A673 (cell line): Measurements from ENCODE around the gene NEK8. TPM values are rescaled to one million over a fixed set of nuclear protein-coding genes. Genes with fewer than 3 reads are reported as not detected.

Experiments used
- BruUV-seq: library from RNA; stranded (reverse); fragments of 400-500 nt; replicated peaks from 2 replicates; lab custom pipeline; 2021; lab: Mats Ljungman, UMichigan
- CTCF ChIA-PET: fragments of 300-600 bp; sonication (Branson Sonifier 250); formaldehyde crosslinking; loops from one replicate; lab custom pipeline; 2022; ENCODE audit warnings: antibody characterized with exemption; lab: Charles Lee
- POLR2A ChIA-PET: fragments of 300-600 bp; sonication (Branson Sonifier 250); formaldehyde crosslinking; loops from one replicate; lab custom pipeline; 2022; ENCODE audit warnings: antibody characterized with exemption; ENCODE audit not compliant: low non-redundant PET; lab: Charles Lee
- DNase-seq: peaks from one replicate; pipeline ENCODE4 v3.0.0-alpha.2; 2015; ENCODE audit warnings: low spot score
- H3K27ac ChIP-seq: fragments of 200-600 bp; sonication (generic); 2 replicates; pipeline ENCODE4 v1.5.1; 2016; ENCODE audit warnings: mixed run types, low read depth, mild to moderate bottlenecking, mixed read lengths, antibody characterized with exemption, low read length; ENCODE audit not compliant: poor library complexity, severe bottlenecking
- H3K27me3 ChIP-seq: fragments of 200-600 bp; sonication (generic); replicated peaks from 2 replicates; pipeline ENCODE4 v1.6.1; 2017; ENCODE audit warnings: mixed run types, low read depth, mild to moderate bottlenecking, mixed read lengths, antibody characterized with exemption, low read length; ENCODE audit not compliant: insufficient read depth, poor library complexity
- H3K36me3 ChIP-seq: fragments of 200-600 bp; sonication (generic); 2 replicates; pipeline ENCODE4 v1.6.1; 2016; ENCODE audit warnings: mixed run types, mild to moderate bottlenecking, mixed read lengths, antibody characterized with exemption, low read length; ENCODE audit not compliant: insufficient read depth, poor library complexity, severe bottlenecking
- H3K4me1 ChIP-seq: fragments of 200-600 bp; sonication (generic); 2 replicates; pipeline ENCODE4 v1.6.1; 2017; ENCODE audit warnings: mixed run types, mild to moderate bottlenecking, mixed read lengths, antibody characterized with exemption, low read length; ENCODE audit not compliant: insufficient read depth, poor library complexity, severe bottlenecking
- H3K4me3 ChIP-seq: fragments of 200-600 bp; sonication (generic); 2 replicates; pipeline ENCODE4 v1.5.1; 2016; ENCODE audit warnings: low read depth, mixed run types, mild to moderate bottlenecking, mixed read lengths, low read length; ENCODE audit not compliant: poor library complexity, severe bottlenecking
- H3K9me3 ChIP-seq: fragments of 200-600 bp; sonication (generic); 2 replicates; pipeline ENCODE4 v1.6.1; 2016; ENCODE audit warnings: mixed run types, low read depth, mild to moderate bottlenecking, mixed read lengths, antibody characterized with exemption, low read length; ENCODE audit not compliant: poor library complexity, severe bottlenecking
- EZH2 ChIP-seq: fragments of 200-600 bp; sonication (generic); IDR thresholded peaks from 2 replicates; pipeline ENCODE4 v1.6.1; 2017; ENCODE audit warnings: borderline replicate concordance, low read depth, mild to moderate bottlenecking, mixed read lengths, antibody characterized with exemption, low read length; ENCODE audit not compliant: poor library complexity, severe bottlenecking
- intact Hi-C: fragments of 100-400 bp; cut with micrococcal nuclease; formaldehyde crosslinking; loops from one replicate; pipeline ENCODE4 v1.10.0; 2022; ENCODE audit not compliant: unreplicated experiment
- total RNA-seq: library from RNA; stranded (reverse); gene quantifications from 2 replicates; pipeline ENCODE4 v1.2.3, GENCODE V29; 2021
- TF ChIP-seq, protein P1 (sequence below): fragments of 300-800, 200-600 bp; sonication (generic); conservative IDR thresholded peaks from 2 replicates; pipeline ENCODE4 v1.5.1; 2017; ENCODE audit warnings: low read depth, mild to moderate bottlenecking, antibody characterized with exemption, low read length, moderate library complexity, mixed read lengths

The NEK8 gene
- total RNA-seq, 1 experiment from 2014 or later = 3.9 TPM

DNA sequence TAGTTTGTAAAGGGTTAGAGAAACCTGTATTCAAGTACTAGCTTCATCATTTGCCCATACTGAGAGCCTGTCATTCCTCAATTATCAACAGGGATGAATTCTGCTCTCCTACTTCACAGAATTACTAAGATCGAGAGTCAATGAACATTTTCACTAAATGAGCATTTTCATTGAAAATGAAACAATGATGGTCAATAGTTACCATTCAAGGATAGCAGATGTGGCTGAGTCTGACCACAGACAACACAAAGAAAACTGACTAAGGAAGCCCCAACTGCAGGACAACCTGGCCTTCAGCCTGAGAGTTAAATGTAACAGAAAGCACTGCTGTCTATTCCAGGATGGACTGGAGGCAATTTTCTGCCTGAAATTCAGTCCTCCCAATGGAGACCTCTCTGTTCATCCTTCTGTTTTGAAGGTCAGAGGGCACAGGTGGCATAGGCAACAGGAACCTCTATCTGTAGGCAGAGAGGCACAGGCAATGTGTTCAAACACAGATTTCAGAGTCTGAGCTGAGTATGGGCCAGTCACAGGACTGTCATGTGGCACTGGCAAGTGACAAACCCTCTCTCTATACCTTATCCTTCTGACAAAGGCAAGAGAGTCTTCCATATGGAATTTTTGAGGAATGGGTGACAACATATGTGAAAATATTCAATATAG, 34.7 kb downstream of the NEK8 start:
- POLR2A ChIA-PET = interaction anchor here (0.6 kb wide), 1 partner anchor 164 kb away, joined by 3 read pairs; no protein-coding TSS in a partner anchor
- H3K27ac ChIP-seq = no peak overlapping the region
- H3K4me1 ChIP-seq = peaks cover 29% of the 10 kb centered on the region
- H3K4me3 ChIP-seq = no peak overlapping the region
- BruUV-seq = no TSS peak
- TF ChIP-seq EZH2 = no peak
- peaks cover 14% of the 10 kb centered on the region for H3K36me3 ChIP-seq
- CTCF ChIA-PET = interaction anchor here (0.5 to 2.3 kb wide), 26 partner anchors 10 to 353 kb away, joined by 3 to 10 read pairs (median 4); partner anchors contain the start of genes DHRS13, FAM222B, FLOT2 and NEK8
- intact Hi-C loops = loop anchor here (1.0 to 5.0 kb wide), 4 partner anchors 34 to 140 kb away; partner anchors contain the start of genes DHRS13 and FAM222B
- DNase-seq = no peak
- no peaks in the 10 kb centered on the region for H3K27me3 ChIP-seq
- H3K9me3 ChIP-seq = no peaks in the 10 kb centered on the region

DNA sequence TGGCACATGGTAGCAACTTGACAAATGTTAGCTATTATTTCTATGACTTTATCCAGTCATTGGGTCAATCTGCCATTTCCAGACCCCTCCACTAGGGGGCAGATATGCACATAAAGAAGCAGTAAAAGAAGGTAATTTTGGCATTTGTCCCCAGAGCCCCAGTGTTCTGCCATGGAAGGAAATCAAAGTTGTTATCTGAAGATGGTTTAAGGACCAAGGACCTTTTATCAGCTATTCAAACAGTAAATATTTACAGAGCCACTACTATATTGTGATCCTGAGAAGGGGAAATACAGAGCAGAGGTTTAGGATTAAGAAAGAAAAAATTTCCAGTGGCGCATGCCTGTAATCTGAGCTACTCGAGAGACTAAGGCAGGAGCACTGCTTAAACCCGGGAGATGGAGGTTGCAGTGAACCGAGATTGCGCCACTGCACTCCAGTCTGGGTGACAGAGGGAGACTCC, 35.2 kb downstream of the NEK8 start:
- ChIA-PET CTCF (interaction anchor here (0.6 to 2.3 kb wide), 27 partner anchors 9 to 353 kb away, joined by 3 to 10 read pairs (median 5); partner anchors contain the start of genes DHRS13, FAM222B, FLOT2 and NEK8), POLR2A (interaction anchor here (0.6 kb wide), 1 partner anchor 163 kb away, joined by 3 read pairs; no protein-coding TSS in a partner anchor)
- TF ChIP-seq EZH2 = no peak
- TF ChIP-seq, protein P1, sequence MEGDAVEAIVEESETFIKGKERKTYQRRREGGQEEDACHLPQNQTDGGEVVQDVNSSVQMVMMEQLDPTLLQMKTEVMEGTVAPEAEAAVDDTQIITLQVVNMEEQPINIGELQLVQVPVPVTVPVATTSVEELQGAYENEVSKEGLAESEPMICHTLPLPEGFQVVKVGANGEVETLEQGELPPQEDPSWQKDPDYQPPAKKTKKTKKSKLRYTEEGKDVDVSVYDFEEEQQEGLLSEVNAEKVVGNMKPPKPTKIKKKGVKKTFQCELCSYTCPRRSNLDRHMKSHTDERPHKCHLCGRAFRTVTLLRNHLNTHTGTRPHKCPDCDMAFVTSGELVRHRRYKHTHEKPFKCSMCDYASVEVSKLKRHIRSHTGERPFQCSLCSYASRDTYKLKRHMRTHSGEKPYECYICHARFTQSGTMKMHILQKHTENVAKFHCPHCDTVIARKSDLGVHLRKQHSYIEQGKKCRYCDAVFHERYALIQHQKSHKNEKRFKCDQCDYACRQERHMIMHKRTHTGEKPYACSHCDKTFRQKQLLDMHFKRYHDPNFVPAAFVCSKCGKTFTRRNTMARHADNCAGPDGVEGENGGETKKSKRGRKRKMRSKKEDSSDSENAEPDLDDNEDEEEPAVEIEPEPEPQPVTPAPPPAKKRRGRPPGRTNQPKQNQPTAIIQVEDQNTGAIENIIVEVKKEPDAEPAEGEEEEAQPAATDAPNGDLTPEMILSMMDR = peak; percentile 96
- Histone ChIP-seq H3K4me3 (no peak overlapping the region), H3K9me3 (no peaks in the 10 kb centered on the region), H3K36me3 (peaks cover 8% of the 10 kb centered on the region), H3K27me3 (no peaks in the 10 kb centered on the region), H3K27ac (no peak overlapping the region), H3K4me1 (peaks cover 29% of the 10 kb centered on the region)
- peak; percentile 89 for DNase-seq
- no TSS peak for BruUV-seq
- intact Hi-C loops = loop anchor here (1.0 to 5.0 kb wide), 4 partner anchors 33 to 139 kb away; partner anchors contain the start of genes DHRS13 and FAM222B

DNA sequence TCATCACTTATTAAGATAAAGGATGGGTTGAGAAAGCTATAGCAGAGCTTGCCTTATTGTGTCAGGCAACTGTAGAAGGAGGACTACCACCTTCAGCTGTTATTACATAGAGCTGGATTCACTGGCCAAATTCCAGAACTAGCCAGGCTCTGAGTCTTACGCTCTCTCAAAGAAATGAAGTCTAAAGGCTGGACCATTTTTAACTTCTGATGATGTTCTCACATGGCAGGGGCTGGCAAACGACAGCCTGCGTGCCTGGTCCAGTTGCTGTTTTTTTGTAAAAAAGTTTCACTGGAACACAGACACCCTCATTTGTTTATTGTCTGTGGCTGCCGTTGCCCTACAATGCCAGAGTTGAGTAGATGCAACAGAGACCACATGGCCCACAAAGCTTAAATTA, 36.5 kb downstream of the NEK8 start:
- H3K36me3 ChIP-seq = no peaks in the 10 kb centered on the region
- TF ChIP-seq, protein P1 = no peak
- no peak for TF ChIP-seq EZH2
- H3K27me3 ChIP-seq = no peaks in the 10 kb centered on the region
- peaks cover 23% of the 10 kb centered on the region for H3K4me1 ChIP-seq
- CTCF ChIA-PET = interaction anchor here (1.0 to 2.1 kb wide), 2 partner anchors 12 to 352 kb away, joined by 8 read pairs; no protein-coding TSS in a partner anchor
- BruUV-seq = no TSS peak
- no peak for DNase-seq
- intact Hi-C loops = no loop called here
- no peak overlapping the region for H3K4me3 ChIP-seq
- H3K27ac ChIP-seq = no peak overlapping the region
- no peaks in the 10 kb centered on the region for H3K9me3 ChIP-seq
- POLR2A ChIA-PET = no interaction called here
